K562 (cell line): ENCODE measurements around the gene PLEKHA6. TPM values are rescaled to one million over a fixed set of nuclear protein-coding genes. Genes with fewer than 3 reads are reported as not detected.

Experiments
- ATF1 ChIP-seq, 2 experiments: fragments of 450-650 bp in 1 of 2; IDR thresholded peaks; 2 replicates each; pipeline ENCODE4 v1.6.1; 2016; ENCODE audit warnings: missing compliant biosample characterization in 1 of 2, missing genetic modification characterization in 1 of 2
- CBFB ChIP-seq: sonication (generic); formaldehyde crosslinking; IDR thresholded peaks from 2 replicates; pipeline ENCODE4 v1.4.0; 2020; ENCODE audit warnings: mild to moderate bottlenecking, missing genetic modification reagents
- CBX2 ChIP-seq: fragments of 200-600 bp; sonication (generic); IDR thresholded peaks from one replicate; pipeline ENCODE4 v1.6.1; 2012; ENCODE audit warnings: mild to moderate bottlenecking, low read length, inconsistent platforms; ENCODE audit not compliant: insufficient read depth, poor library complexity, severe bottlenecking
- CHD2 ChIP-seq: IDR thresholded peaks from 2 replicates; pipeline ENCODE4 v1.6.1; 2011; ENCODE audit warnings: low read depth, low read length
- NBN ChIP-seq: fragments of 450-650 bp; IDR thresholded peaks from 2 replicates; pipeline ENCODE4 v1.6.1; 2016; ENCODE audit warnings: low read depth, mild to moderate bottlenecking
- NCOA2 ChIP-seq, 2 experiments: fragments of 450-650 bp; IDR thresholded peaks; 2 replicates each; pipeline ENCODE4 v1.6.1; 2018; ENCODE audit warnings: mild to moderate bottlenecking in 2 of 2, moderate library complexity in 1 of 2; ENCODE audit not compliant: partially characterized antibody in 2 of 2
- NELFE ChIP-seq: IDR thresholded peaks from 2 replicates; pipeline ENCODE4 v1.6.1; 2011; ENCODE audit warnings: mild to moderate bottlenecking; ENCODE audit not compliant: insufficient read depth, insufficient read length
- RB1 ChIP-seq: fragments of 450-650 bp; IDR thresholded peaks from 2 replicates; pipeline ENCODE4 v1.6.1; 2017; ENCODE audit warnings: low read depth, mild to moderate bottlenecking
- TCFL5 ChIP-seq: fragments of 250-450 bp; sonication (Bioruptor Pico); conservative IDR thresholded peaks from 2 replicates; pipeline ENCODE4 v1.6.1; 2021; ENCODE audit warnings: mild to moderate bottlenecking, moderate library complexity, matching md5 sums
- ZNF444 ChIP-seq: fragments of 250-450 bp; sonication (Bioruptor Pico); IDR thresholded peaks from 2 replicates; pipeline ENCODE4 v1.4.0; 2020; ENCODE audit warnings: mild to moderate bottlenecking, moderate library complexity
- ZNF75A ChIP-seq: fragments of 450-650 bp; formaldehyde crosslinking; IDR thresholded peaks from 2 replicates; pipeline ENCODE4 v1.4.0; 2020; ENCODE audit warnings: mild to moderate bottlenecking
- ZNF766 ChIP-seq: fragments of 200-800 bp; sonication (Bioruptor generic); conservative IDR thresholded peaks from 2 replicates; pipeline ENCODE4 v1.6.1; 2016; ENCODE audit warnings: missing genetic modification characterization, missing compliant biosample characterization
- polyA plus RNA-seq, 8 experiments: library from polyadenylated mRNA; depleted of rRNA in 4 of 8; stranded (reverse) in 5 of 8; unstranded in 3 of 8; fragments of >200 nt; fragmentation: Nextera tagmentation in 2 of 8; fragmentation: Illumina TruSeq in 1 of 8; extraction: Ambion mirVana in 2 of 8; extraction: Trizol in 1 of 8; gene quantifications; 2 replicates each; pipeline versions ENCODE4 v1.2.1 to v1.2.3, GENCODE V29; 2011 to 2014; ENCODE audit warnings: inconsistent platforms in 1 of 8, missing spikeins in 1 of 8
- total RNA-seq, 7 experiments: library from RNA; depleted of rRNA in 6 of 7; stranded (reverse); fragments of >200 nt in 6 of 7; fragmentation: Illumina TruSeq in 2 of 7; extraction: Trizol in 2 of 7; gene quantifications; 2 replicates each; pipeline versions ENCODE4 v1.2.1 to v1.2.3, GENCODE V29; 2011 to 2021; ENCODE audit warnings: low replicate concordance in 1 of 7
- TF ChIP-seq, protein P1 (sequence below): fragments of 250-450 bp; sonication (Bioruptor Pico); IDR thresholded peaks from 2 replicates; pipeline ENCODE4 v1.8.0; 2022; ENCODE audit warnings: moderate library complexity, mild to moderate bottlenecking, inconsistent platforms
- TF ChIP-seq, protein P2 (sequence below): fragments of 450-650 bp; IDR thresholded peaks from 2 replicates; pipeline ENCODE4 v1.6.1; 2016; ENCODE audit warnings: low read depth
- TF ChIP-seq, protein P3 (sequence below): fragments of 450-650 bp; IDR thresholded peaks from 2 replicates; pipeline ENCODE4 v1.6.1; 2017; ENCODE audit warnings: antibody characterized with exemption
- TF ChIP-seq, protein P4 (sequence below): IDR thresholded peaks from 2 replicates; pipeline ENCODE4 v1.6.1; 2014; ENCODE audit warnings: antibody characterized with exemption

Gene PLEKHA6
- total and polyA plus RNA-seq, 9 of the 15 experiments (the other 6 are each of a cell fraction or from before 2014, with no cell fraction given): under 0.01 to 0.33 (median 0.01) TPM; not detected in 4

DNA sequence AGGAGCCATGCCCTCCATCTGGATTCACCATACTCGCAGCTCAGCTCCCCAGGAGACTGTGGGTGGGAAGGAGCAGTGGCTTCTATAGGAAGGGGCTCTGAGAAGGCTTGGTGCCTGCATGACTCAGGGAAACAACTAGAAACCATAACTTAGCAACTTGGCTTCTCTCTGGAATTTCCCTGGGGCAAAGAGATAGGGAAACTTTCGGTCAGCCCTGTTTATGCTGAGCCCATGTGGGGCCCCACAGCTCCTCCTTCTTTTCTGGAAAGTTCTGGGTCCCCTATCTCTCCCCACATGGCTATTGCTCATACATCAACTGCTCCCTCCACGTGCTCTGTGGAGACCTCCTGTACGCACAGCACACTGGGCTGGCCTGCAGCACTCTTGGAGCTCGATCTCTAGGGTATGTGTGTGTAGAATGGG lies 39.3 kb downstream of the PLEKHA6 start (continued):
- TF ChIP-seq ZNF75A (CRISPR knock-in tag): no peak
- no peak for TF ChIP-seq CBX2
- TF ChIP-seq TCFL5 (CRISPR knock-in tag): no peak
- peak; percentile 77; the same call in 1 of the 2 replicates for TF ChIP-seq ZNF766 (CRISPR knock-in tag)
- TF ChIP-seq, protein P1, sequence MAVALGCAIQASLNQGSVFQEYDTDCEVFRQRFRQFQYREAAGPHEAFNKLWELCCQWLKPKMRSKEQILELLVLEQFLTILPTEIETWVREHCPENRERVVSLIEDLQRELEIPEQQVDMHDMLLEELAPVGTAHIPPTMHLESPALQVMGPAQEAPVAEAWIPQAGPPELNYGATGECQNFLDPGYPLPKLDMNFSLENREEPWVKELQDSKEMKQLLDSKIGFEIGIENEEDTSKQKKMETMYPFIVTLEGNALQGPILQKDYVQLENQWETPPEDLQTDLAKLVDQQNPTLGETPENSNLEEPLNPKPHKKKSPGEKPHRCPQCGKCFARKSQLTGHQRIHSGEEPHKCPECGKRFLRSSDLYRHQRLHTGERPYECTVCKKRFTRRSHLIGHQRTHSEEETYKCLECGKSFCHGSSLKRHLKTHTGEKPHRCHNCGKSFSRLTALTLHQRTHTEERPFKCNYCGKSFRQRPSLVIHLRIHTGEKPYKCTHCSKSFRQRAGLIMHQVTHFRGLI: 0 out of 2 replicates have a peak, but pooled peaks have one; percentile 51
- TF ChIP-seq, protein P2, sequence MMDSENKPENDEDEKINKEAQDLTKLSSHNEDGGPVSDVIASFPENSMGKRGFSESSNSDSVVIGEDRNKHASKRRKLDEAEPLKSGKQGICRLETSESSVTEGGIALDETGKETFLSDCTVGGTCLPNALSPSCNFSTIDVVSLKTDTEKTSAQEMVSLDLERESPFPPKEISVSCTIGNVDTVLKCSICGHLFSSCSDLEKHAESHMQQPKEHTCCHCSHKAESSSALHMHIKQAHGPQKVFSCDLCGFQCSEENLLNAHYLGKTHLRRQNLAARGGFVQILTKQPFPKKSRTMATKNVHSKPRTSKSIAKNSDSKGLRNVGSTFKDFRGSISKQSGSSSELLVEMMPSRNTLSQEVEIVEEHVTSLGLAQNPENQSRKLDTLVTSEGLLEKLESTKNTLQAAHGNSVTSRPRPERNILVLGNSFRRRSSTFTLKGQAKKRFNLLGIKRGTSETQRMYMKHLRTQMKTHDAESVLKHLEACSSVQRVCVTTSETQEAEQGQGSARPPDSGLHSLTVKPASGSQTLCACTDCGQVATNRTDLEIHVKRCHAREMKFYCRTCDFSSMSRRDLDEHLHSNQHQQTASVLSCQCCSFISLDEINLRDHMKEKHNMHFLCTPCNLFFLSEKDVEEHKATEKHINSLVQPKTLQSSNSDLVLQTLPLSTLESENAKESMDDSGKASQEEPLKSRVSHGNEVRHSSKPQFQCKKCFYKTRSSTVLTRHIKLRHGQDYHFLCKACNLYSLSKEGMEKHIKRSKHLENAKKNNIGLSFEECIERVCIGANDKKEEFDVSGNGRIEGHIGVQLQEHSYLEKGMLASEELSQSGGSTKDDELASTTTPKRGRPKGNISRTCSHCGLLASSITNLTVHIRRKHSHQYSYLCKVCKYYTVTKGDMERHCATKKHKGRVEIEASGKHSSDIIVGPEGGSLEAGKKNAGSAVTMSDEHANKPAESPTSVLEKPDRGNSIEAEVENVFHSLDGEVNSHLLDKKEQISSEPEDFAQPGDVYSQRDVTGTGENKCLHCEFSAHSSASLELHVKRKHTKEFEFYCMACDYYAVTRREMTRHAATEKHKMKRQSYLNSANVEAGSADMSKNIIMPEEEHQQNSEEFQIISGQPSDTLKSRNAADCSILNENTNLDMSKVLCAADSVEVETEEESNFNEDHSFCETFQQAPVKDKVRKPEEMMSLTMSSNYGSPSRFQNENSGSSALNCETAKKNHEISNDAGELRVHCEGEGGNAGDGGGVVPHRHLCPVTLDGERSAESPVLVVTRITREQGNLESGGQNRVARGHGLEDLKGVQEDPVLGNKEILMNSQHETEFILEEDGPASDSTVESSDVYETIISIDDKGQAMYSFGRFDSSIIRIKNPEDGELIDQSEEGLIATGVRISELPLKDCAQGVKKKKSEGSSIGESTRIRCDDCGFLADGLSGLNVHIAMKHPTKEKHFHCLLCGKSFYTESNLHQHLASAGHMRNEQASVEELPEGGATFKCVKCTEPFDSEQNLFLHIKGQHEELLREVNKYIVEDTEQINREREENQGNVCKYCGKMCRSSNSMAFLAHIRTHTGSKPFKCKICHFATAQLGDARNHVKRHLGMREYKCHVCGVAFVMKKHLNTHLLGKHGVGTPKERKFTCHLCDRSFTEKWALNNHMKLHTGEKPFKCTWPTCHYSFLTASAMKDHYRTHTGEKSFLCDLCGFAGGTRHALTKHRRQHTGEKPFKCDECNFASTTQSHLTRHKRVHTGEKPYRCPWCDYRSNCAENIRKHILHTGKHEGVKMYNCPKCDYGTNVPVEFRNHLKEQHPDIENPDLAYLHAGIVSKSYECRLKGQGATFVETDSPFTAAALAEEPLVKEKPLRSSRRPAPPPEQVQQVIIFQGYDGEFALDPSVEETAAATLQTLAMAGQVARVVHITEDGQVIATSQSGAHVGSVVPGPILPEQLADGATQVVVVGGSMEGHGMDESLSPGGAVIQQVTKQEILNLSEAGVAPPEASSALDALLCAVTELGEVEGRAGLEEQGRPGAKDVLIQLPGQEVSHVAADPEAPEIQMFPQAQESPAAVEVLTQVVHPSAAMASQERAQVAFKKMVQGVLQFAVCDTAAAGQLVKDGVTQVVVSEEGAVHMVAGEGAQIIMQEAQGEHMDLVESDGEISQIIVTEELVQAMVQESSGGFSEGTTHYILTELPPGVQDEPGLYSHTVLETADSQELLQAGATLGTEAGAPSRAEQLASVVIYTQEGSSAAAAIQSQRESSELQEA: no peak
- no peak for TF ChIP-seq NCOA2 (IDR thresholded peaks at IDR 0.05; ENCODE audit: partially characterized antibody in 2 of 2)
- TF ChIP-seq, protein P3, sequence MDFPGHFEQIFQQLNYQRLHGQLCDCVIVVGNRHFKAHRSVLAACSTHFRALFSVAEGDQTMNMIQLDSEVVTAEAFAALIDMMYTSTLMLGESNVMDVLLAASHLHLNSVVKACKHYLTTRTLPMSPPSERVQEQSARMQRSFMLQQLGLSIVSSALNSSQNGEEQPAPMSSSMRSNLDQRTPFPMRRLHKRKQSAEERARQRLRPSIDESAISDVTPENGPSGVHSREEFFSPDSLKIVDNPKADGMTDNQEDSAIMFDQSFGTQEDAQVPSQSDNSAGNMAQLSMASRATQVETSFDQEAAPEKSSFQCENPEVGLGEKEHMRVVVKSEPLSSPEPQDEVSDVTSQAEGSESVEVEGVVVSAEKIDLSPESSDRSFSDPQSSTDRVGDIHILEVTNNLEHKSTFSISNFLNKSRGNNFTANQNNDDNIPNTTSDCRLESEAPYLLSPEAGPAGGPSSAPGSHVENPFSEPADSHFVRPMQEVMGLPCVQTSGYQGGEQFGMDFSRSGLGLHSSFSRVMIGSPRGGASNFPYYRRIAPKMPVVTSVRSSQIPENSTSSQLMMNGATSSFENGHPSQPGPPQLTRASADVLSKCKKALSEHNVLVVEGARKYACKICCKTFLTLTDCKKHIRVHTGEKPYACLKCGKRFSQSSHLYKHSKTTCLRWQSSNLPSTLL: no peak
- no peak for TF ChIP-seq ATF1 (CRISPR knock-in tag; IDR thresholded peaks at IDR 0.05)
- TF ChIP-seq ATF1 (tag; IDR thresholded peaks at IDR 0.05): no peak
- TF ChIP-seq, protein P4, sequence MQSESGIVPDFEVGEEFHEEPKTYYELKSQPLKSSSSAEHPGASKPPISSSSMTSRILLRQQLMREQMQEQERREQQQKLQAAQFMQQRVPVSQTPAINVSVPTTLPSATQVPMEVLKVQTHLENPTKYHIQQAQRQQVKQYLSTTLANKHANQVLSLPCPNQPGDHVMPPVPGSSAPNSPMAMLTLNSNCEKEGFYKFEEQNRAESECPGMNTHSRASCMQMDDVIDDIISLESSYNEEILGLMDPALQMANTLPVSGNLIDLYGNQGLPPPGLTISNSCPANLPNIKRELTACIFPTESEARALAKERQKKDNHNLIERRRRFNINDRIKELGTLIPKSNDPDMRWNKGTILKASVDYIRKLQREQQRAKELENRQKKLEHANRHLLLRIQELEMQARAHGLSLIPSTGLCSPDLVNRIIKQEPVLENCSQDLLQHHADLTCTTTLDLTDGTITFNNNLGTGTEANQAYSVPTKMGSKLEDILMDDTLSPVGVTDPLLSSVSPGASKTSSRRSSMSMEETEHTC: no peak
- TF ChIP-seq NBN: no peak
- TF ChIP-seq NELFE: no peak
- TF ChIP-seq RB1: no peak
- TF ChIP-seq CBFB (CRISPR knock-in tag): no peak
- no peak for TF ChIP-seq ZNF444
- TF ChIP-seq CHD2: no peak
